NCI-H82 treated with DMSO at 0.1 percent for 48 hours (cell line): Measurements from ENCODE around the gene UBE2G2.

Experiments used
- DNase-seq: peaks from one replicate; lab custom pipeline; 2025; ENCODE audit not compliant: unreplicated experiment; lab: John Stamatoyannopoulos, UW

Gene UBE2G2

DNA sequence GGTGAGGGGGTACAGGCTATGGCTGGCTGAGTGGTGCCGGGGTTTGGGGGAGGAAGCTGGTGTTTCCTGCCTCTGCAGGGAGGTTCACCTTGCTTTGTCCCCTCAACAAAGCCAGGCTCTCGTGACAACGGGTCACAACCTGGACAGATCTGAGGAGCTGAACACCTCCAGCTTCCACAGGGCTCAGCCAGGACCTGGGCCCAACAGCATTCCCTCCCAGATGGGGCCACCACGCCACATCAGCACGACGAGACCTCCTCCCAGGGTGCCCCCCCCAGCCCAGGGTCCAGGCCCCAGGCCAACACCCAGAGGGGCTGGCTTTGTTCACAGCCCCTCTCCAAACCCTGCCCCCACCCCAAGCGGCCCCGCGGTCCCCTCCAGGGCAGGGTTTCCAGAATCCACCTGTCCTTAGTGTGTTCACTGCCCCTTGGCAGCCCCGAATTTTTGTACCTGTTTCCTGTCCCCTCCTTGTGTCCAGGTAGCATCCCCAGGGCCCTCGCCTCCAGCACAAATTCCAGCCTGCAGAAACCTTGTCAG is 34.7 kb downstream of the UBE2G2 start:
- DNase-seq, result no peak

- no peak for DNase-seq
Observed at GRCh38 chr21:44766014-44766817, 35.4 kb downstream of the UBE2G2 start.

DNA sequence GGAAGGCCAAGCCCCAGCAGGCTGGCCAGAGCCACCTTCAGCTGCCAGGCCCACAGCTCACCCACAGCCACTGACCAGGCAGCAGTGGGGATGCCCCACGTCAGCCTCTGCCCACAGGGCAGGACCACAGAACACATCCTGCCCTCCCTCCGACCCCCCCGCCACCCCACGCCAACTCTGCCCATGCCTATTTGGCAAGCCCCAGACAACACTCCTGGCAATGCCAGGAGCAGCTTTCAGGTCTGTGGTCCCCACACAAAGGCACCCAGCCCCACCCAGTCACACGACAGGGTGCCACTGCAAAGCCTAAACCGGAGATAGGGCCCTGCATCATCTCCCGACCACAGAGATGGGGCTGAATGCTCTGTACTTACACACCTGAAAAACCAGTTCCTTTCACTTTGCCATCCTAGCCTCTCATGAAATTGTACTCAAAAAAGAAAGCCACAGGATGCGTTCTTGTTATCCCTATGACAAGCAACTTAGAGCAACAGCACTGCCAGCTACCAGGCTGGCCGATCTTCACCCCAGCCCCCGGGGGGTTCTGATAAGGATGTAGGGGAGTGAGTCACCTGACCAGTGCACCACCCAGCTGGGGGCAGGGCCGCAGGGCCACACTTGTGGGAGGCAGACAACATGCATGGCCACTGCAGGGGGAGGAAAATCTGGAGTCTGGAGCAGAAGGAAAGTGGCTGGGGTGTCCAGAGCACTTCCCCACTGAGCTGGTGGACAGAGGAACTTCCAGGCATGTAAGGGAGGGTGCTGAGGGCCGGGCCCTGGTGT is 36.2 kb downstream of the UBE2G2 start:
- DNase-seq, result no peak

DNA sequence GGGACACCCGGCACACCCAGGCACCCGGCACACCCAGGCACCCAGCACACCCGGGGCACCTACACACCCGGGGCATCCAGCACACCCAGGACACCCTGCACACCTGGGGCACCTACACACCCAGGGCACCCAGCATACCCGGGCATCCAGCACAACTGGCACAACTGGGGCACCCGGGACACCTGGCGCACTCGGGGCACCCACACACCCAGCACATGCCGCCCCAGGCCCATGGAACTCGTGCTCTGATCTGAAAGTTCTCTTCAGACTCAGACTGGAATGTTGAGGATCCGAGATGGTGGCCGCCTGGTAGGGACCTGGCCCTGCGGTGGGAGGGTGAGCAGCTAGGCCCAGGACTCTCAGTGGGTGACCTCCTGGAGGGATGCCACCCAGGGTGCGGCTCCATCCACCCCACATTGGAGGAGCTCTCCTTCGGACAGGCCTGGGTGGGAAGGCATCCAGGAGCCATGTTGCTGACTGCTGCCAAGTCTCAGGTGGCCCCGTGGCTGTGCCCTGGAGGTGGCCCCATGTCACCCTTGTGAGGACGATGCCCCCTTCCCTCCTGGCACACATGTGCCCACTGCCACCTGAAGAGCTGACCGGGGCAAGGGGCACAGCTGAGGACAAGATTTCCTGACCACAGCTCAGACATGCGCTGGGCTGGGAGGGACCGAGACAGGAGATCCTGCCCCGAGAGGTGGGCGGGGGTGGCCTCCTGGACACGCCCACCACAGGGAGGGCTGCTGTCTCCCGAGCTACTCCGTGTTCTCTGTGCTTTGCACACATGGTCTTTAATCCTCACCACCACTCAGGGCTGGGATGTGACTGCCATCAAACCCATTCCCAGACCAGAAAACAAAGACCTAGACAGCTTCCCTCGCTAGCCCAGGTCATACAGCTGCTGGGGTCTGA is 37.0 kb downstream of the UBE2G2 start:
- no peak for DNase-seq

GRCh38 chr21:44763451-44764318 is 37.9 kb downstream of the UBE2G2 start:
- no peak for DNase-seq

DNA sequence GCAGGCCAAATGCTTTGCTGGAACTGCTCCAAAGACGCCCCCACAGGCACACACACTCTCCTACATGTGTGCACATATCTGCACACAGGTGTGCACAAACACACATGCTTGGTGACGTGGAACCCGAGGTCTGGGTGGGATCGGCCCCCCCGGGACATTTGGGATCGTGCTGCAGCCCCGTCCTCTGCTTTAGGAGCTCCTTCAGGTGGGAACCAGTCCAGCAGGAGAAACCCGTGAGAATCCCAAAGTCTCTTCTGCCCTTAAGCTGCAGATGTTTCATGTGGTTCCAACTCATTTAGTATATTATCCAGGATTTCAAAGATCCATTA is 38.6 kb downstream of the UBE2G2 start:
- no peak for DNase-seq

DNA sequence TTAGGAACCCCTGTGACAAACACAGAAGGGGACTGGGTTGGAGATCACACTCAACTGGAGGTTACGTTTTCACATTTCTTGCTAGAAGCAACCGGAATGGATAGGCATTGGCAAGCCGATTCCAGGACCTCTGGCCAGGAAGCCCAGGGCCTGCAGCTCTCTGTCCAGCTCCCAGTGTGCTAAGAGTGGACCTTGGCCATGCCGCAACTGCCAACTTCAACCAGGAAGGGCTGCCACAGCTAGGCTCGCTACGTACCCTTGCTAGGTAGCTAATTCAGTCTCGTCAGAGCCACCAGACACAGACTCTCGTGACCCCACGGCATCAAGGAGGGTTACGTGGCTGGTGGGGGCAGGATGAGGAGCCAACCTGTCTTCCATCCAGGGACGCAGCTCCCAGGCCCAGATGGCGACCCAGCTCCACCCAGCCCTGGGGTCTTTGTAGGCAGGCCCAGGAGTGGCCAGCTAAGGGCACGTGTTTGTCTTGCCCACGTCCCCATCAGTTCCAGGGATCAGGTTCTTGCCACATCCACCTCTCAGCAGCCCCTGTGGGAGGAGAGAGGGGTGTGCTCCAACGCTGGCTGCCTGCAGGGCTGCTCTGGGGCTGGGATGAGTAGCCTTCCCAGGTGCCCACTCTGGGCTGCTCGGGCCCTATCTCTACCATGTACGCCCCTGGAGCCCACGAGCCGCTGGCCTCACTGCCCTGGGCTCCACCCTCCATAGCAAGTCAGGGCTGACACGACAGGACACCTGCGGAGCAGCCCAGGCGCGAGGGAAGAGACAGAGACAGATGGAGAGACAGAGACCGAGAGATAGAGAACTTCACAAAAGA is 39.2 kb downstream of the UBE2G2 start:
- no peak for DNase-seq

- DNase-seq, result no peak
Observed at GRCh38 chr21:44761747-44762208, 39.8 kb downstream of the UBE2G2 start.

- DNase-seq, result no peak
Observed at GRCh38 chr21:44761011-44761729, 40.5 kb downstream of the UBE2G2 start.

- no peak for DNase-seq
Observed at GRCh38 chr21:44760376-44760775, 41.2 kb downstream of the UBE2G2 start.

GRCh38 chr21:44759628-44760285 is 41.9 kb downstream of the UBE2G2 start:
- no peak for DNase-seq

DNA sequence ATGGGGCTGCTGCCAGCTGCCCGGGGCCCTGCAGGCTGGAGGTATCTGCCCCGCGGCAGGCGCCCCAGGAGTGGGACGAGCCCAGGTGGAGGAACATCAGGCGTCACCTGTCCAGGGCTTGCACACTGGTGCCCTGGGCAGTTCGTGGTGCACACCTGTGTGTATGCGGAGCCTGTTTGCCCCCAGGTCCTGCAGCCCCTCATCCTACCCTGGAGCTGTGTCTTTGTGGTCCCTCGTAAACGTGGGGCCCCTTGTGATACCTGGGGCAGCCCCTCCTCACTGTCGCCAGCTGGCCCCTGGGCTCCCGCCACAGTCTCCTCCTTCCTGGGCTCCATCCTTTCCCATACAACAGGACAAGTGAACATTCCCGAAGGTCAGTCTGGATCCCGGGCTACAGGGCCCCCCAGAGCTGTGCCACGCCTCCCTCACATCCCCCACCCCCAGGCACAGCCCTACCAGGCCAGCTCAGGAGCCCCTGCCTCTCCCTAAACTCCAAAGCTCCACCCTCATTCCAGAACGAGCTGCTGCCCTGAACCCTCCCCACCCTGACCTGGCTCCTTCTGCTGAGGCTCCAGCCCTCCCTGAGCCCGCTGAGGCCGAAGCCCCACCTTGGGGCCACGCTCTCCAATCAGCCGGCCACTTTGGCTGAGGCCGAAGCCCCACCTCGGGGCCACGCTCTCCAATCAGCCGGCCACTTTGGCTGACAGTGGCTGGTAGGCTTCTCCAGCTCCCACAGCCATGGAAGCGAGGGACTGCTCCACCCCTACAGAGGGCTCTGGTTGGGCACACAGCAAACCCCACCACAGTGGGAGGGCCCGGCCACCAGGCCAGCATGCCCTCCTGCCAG is 42.6 kb downstream of the UBE2G2 start:
- no peak for DNase-seq

DNA sequence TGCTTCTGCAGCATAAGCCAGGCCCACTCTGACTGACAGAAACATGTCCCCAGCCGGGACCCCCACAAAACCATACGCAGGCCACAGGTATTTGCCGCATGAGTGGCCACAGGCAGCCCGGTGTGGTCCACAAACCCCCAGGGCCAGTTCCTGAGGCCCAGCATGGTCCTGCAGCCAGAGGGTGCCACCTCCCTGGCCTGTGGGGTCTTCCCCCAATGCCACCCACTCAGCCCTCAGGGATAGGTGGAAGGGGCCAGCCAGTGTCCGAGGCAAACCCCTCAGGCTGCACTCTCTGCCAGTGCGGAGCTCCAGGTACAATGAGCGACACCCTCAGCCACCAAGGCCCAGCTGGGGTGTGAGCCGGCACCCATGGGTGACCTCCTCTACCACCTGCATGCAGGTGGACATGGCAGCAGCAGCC is 43.5 kb downstream of the UBE2G2 start:
- DNase-seq, result no peak

GRCh38 chr21:44757731-44758130 is 43.9 kb downstream of the UBE2G2 start:
- no peak for DNase-seq

DNA sequence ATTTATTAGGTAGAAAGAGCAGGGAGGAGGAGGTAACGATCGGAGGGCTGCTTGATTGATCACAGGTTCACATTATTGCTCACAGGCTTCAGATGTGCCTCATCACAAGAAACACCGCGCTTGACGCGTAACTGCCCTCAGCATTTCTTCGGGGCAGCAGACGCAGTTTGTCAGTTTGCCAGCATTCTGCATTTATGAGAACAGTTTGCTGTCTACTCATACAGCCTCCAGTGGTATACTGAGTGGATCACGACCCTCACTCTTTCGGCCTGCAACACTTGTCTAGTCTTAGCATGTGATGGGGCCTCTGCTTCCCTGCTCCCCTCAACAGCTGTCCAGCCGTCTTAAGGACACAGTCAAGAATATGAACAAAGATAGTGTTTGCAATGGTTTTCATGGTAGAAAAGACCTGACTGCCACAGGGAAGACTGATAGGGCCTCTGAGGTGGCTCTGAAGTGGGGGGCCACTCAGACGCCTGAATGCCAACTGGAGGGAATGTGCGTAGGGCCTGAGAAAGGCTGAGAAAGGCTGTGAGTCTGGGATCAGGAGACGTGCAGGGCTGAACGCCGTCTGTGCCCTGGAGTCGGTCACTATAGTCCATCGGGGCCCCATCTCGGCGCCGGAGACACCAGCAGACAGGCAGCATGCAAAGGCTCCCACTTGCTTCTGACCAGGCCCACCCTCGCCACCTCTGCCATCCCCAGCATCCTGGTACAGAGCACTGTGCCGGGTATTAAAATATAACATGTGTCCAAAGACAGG is 45.0 kb downstream of the UBE2G2 start:
- DNase-seq, result no peak

DNA sequence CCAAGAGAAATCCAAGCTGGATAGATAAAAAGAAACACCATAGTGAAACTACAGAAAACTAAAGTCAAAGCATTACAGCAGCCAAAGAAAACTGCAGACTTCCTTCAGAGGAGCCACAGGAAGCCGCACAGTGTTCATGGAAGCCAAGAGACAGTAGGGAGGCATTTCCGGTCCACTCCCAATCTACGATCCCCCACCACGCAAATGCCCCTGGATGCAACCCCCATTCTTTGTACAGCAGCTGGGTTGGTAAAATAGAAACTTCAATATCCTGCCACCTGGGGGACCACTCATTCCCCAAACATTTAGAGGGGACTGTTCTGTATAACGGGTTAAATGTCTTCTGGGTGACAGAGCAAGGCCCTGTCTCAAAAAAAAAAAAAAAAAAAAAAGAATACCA is 46.4 kb downstream of the UBE2G2 start:
- DNase-seq, result no peak
